Measurements from ENCODE around the gene FXYD1.
A peak's percentile ranks its signal among the peaks of the same experiment; 100 is the strongest.
"Not testable (repeated sequence)": the region's sequence is repeated elsewhere in the genome, so short reads cannot be mapped to it uniquely, and the experiment has no call there.

The FXYD1 gene

DNA sequence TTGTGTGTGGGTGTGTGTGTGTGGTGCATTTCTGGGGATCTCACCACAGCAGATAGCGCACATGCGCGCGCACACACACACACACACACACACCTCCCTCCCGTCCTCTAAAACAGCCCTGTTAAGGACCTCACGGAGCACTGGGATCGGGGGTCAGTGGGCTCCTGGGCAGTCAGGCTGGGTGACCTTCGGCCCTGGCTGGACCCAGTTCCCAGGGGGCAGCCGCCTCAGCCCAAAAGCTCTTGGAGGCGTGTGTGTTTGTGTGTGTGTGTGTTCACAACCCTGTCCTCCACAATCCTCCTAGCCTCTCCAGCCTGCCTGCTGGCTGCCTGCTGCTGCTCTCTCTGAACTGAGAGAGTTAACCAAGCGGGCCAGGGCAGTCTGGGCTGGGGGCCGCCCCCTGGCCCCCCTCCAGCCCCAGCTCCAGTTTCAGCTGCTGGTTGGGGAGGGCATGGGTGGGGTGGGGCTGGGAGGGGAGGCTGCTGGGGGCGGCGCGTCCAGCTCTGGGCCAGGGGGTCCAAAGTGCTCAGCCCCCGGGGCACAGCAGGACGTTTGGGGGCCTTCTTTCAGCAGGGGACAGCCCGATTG lies at the start of gene FXYD1:
TSS of gene FXYD1 (plus strand) at position 520 of the 588 bp plus-strand sequence. CDS start 1,256 bp downstream, outside the sequence.
- no peak for DNase-seq

DNA sequence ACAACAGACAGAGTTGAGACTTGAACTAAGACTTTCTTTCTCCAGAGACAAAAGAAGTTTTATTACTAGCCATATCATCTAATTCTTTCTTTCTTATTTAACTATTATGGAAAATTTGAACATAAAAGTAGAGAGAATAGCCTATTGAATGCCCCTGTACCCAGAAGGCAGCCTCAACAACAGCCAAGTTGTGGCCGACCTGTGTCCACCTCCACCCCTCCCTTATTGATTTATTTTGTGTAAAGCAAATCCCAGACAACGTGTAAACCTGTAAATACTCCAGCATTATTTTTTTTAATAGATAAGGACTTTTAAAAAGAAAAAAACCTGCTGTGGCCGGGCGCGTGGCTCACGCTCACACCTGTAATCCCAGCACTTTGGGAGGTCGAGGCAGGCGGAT lies 49.1 kb upstream of the FXYD1 start:
- DNase-seq, result no peak

DNA sequence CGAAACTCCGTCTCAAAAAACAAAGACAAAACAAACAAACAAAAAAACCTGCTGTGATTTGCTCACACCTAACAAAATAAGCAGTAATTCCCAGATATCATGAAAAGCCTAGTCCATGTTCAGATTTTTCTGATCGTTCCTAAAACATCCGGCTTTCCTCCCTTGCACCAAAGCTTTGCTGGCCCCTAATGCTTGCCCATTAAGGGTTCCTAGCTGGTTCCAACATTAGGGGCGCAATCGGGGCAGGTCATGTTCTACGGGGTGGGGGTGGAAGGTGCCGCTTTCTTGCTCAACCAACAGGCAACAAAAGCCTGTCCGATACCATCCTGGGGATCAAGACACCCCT lies 48.5 kb upstream of the FXYD1 start:
- DNase-seq, result no peak

DNA sequence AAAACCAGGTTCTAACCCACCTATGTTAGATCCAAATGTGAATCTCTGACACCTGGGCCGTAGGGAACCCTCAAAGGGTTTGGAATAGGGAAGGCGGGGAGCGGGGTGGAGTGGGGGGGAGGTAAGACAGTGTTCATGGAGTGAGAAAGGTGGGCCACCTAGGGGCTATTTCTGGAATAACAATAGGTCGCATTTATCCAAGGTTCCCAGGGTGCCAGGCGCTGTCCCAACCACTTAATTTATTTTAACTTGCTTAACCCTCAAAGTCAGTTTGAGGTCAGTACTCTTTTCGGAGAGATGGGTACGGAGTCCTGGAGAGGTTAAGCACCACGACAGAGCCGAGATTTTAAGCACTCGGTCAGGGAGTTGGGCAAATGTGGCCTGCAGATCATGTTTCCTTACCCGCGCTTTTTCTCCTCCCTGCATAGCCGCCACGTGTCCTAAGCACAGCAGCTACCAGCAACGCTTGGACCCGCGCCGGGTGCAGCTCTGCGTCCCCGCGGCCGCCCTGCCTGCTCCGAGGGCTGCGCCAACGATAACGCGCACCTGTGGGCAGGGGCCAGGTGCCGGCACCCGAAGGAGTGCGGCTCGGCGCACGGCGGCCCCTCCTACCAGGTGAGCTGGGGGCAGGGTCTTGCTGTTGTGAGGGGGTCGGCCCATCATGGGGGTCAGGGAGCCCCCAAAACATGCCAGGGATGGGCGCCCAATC lies 48.0 kb upstream of the FXYD1 start:
- peak; percentile 70 for DNase-seq

DNA sequence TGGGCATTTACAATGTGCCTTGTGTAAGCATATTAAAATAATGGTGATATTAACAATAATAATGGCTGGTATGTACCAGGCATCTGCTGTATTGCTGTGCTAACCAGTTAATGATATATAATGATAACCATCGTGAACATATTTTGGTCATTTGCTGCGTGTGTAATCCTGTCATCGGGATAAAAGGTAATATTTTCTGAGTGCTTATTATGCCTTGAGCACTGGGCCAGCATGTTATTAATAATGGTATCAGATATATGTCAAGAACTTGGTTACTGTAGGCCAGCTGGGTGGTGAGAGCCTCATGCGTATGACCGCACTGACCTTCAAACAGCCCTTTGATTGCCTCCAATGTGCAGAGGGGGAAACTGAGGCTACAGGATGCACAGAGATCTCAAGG lies 45.2 kb upstream of the FXYD1 start:
- DNase-seq, result no peak

DNA sequence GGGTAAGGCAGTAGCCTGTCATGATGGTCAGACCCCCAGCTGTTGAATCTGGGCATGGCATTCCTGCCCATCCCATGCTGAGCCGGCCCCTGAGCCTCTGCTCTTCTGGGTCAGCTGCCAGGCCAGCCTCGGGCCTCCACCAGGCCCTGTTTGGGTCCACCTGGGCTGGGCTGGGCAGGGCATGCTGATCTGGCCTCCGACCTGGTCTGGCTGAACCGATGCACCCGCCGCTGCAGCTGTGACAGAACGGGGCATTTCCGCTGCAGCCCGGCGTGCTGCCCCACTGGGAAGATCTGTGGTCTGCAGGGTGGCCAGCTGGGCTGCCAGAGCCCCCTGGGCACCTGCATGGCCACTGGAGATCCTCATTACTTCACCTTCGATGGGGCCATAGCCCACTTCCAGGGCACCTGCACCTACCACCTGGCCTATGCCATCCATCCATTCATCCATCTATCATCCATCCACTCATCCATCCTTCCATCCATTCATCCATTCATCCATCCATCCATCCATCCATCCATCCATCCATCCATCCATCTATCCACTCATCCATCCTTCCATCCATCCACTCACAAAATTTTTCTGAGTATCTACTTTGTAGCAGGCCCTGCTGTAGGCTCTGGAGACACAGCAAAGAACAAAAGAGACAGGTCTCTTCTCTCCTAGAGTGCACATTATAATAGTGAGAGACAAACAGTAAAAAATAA lies 44.5 kb upstream of the FXYD1 start:
- no peak for DNase-seq

DNA sequence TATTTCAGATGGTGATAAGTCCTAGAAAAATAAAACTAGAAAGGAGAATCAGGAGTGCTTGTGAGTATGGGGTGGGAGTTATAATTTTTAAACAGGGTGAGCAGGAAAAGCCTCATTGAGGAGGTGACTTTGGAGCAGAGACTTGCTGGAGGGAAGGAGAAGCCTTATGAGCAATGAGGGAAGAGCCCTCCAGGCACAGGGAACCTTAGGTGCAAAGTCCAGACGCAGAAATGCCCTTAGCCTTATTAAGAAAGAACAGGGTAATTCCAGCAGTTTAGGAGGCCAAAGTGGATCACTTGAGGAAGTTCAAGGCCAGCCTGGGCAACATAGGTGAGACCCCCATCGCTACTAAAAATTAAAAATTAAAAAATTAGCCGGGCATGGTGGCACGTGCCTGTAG lies 44.0 kb upstream of the FXYD1 start:
- no peak for DNase-seq

DNA sequence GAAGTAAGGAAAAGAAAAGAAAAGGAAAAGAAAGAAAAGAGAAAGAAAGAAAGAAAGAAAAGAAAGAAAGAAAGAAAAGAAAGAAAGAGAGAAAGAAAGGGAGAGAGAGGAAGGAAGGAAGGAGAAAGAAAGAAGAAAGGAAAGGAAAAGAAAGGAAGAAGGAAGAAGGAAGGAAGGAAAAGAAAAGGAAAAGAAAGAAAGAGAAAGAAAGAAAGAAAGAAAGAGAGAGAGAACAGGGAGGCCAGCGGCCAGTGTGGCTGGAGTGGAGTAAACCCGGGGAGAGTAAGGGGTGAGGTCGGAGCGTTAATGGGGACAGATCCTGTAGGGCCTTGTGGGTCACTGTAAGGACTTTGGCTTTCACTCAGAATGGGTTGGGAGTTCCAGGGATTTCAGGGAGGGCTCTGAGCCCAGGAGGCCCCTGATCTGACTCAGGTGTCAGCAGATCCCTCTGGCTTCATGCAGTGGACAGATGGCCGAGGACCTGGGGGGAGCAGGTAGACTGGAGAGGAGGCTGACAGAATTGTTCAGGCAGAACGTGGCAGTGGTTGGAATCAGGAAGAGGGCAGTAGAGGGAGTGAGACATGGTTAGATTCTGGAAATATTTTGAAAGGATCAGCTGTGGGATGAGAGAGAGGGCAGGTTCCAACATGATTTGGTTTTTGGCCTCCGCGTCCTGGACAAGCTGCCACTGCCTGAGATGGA lies 42.8 kb upstream of the FXYD1 start:
- DNase-seq, result no peak

DNA sequence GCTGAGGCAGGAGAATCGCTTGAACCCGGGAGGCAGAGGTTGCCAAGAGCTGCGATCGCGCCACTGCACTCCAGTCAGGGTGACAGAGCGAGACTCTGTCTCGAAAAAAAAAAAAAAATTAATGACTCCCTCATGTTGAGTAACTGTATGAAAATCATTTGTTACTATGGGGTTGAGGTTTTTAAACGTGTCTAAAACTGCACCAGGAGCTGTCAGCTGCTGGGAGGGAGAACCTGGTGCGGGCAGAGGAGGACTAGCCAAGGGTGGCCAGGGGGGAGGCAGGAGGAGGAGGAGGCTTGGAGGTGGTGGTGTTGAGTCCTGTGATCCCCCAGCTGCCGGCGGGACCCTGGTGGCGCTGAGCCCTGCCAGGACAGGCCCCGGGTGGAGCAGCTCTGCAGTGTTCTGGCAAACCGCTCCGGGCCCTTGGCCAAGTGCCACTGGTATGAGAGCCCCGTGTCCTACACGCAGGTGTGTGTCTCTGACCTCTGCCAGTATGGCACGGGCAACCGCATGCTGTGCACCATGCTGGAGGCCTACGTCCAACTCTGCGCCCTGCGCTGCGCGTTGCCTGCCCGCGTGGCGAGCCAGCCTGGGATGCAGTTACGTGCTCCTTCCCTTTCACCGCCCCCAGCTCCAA lies 40.1 kb upstream of the FXYD1 start:
- no peak for DNase-seq

DNA sequence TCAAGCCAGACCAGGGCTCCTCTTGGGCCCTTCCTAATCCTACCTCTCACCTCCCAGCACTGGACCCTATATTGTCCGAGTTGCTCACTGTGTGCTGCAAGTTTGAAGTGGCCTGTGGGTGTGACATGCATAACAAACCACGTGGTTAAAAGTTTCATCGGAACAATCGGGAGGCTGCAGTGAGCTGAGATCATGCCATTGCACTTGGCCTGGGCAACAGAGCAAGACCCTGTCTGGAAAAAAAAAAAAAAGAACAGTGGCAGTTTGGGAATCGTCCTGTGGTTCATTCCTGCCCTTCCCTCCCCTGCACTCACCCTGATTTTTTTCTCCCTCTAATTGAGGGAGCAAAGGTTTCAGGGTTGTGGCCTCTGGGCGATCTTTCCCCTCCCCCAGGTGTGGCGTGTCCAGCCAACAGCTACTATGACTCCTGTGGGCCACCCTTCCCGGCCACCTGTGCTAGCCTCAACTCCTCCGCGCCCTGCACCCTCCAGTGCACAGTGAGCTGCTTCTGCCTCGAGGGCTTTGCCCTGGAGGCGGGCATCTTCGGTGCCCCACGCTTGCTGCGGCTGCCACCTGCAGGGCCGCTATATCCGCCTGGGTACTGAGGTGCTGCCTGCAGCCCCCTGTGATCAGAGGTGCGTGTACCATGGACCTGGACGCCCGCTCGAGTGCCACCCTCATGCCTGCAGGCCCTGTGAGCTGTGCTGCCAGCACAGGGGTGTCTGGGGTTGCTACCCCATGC lies 39.3 kb upstream of the FXYD1 start:
- DNase-seq, result no peak

DNA sequence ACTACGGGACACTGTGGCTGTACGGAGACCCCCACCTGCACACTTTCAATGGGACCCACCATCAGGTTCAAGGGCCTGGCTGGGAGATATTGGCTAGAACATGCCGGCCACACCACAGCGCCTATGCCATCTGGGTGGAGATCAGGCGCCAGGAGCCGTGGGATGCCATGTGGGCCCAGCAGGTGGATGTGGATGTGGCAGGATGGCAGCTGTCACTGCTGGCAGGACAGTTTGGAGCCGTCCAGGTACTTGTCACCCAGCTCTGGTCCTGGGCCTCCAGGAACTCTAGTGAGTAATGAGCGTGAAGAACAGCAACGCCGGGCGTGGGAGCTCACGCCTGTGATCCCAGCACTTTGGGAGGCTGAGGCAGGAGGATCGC lies 38.7 kb upstream of the FXYD1 start:
- DNase-seq, result no peak

DNA sequence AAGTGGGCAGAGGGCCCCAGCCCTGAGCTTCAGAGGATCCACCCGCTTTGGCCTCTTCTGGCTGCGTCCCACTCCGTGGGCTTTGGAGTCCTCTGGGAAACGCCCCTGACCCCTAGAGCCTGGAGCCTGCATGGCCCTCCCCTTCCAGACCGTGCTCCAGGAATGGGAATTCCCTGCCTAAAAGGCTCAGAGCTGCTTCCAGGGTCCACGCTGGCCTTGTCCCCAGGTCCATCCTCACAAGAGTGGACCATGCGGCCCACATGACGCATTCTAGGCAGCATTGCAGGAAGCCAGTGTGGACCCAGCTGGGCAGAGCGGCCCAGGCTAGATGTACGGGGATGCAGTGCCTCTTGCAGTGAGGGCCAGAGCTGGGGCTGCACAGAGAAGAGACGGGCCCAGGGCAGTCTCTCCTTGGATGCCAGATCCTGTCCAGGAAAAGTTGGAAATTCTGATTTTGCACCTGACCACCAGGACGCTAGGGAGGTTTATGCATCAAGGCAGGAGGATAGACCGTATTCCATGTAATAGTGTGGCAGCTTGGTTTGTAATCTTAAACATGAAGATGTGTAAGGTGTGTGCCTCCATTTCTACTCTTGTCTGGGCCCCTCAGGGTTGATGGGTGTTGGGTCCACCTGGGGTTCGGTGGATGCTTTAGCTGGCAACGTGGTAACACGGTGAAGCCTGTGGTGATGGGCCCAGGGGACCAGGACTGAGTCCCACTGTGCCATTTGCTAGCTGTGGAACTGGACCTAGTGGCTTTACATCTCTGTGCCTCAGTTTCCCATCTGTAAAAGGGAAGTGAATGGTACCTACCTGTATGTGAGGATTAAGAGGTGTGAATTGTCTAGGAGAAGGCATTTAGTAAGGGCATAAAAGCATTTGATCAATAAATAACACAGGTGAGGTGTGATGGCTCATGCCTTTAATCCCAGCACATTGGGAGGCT lies 37.8 kb upstream of the FXYD1 start:
- no peak for DNase-seq

DNA sequence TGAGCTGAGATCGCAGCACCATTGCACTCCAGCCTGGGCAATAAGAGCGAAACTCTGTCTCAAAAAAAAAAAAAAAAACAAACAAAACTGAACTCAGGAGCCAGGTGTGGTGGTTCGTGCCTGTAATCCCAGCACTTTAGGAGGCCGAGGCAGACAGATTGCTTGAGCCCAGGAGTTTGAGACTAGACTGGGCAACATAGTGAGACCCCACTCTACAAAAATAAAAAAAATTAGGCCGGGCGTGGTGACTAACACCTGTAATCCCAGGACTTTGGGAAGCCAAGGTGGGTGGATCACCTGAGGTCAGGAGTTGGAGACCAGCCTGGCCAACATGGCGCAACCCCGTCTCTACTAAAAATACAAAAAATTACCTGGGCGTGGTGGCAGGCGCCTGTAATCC lies 36.7 kb upstream of the FXYD1 start:
- DNase-seq, result not testable (repeated sequence)

DNA sequence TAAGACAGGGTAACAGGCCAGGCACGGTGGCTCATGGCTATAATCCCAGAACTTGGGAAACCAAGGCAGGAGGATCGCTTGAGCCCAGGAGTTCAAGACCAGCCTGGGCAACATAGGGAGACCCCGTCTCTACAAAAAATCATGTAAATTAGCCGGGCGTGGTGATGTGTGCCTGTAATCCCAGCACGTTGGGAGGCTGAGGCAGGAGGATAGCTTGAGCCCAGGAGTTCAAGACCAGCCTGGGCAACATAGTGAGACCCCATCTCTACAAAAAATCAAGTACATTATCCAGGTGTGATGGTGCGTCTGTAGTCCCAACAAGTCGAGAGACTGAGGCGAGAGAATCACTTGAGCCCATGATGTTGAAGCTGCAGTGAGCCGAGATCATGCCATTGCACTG lies 35.0 kb upstream of the FXYD1 start:
- DNase-seq, result not testable (repeated sequence)

DNA sequence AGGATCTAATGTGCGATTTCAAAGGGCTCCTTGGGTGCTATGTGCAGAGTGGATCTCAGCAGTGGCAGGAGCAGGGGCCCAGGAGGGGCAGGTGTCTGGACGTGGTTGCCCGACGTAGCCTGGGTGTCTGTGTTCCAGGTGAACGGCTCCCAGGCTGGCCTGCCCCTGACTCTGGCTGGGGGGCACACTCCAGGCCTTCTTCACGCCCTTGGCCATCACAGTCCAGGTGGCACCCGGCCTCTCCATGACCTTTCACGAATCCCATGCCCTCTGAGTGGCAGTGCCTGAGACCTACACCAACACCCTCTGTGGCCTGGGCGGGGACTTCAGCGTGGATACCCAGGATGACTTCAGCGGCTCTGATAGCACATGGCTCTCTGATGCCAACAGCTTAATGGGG lies 34.3 kb upstream of the FXYD1 start:
- DNase-seq, result no peak

DNA sequence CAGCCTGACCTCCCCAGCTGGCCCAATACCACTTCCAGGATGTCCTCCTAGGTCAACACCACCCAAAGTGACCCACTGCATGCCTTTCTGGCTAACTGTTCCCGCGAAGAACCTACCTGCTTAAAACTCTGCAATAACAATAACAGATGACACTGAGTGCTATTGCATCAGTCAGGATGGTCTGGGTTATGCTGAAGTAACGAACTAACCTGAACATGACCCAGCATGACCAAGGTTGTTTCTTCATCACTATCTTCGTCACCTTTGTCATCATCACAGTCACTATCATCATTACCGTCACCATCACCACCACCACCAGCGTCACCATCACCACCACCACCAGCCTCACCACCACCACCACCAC lies 33.6 kb upstream of the FXYD1 start:
- DNase-seq, result no peak

DNA sequence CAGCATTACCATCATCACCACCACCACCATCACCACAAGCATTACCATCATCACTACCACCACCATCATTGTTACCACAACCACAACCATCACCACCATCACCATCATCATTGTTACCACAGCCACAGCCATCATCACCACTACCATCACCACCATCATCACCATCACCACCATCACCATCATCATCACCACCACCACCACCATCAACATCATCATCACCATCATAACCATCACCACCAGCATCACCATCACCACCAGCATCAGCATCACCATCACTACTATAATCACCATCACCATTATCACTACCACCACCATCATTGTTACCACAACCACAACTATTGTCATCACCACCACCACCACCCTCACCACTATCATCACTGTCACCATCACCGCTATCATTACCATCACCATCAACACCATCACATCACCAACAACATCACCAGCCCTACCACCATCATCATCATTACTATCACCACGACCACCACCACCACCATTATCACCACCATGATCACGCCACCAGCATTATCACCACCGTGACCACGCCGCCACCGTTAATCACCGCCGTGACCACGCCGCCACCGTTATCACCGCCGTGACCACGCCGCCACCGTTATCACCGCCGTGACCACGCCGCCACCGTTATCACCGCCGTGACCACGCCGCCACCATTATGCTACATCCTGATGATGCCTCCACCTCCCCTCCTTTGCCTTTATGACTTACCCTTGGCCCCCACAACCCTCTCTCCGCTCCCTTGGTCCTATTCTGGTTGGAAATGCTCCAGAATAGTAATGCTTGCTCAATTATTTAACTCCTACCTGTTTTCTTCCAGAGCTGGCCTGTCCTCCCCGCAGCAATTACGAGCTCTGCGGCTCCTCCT lies 33.0 kb upstream of the FXYD1 start:
- no peak for DNase-seq

DNA sequence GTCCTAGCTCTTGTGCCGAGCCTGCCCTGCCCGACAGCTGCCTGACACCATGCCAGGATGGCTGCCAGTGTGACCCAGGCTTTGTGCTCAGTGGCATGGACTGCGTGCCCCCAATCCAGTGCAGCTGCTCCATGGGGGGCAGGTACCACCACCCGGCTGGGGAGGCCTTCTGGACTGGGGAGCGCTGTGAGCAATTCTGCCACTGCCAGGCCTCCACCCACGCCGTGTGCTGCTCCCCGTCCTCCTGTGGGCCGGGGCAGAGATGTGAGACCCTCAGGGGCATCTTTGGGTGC lies 32.4 kb upstream of the FXYD1 start:
- DNase-seq, result no peak

DNA sequence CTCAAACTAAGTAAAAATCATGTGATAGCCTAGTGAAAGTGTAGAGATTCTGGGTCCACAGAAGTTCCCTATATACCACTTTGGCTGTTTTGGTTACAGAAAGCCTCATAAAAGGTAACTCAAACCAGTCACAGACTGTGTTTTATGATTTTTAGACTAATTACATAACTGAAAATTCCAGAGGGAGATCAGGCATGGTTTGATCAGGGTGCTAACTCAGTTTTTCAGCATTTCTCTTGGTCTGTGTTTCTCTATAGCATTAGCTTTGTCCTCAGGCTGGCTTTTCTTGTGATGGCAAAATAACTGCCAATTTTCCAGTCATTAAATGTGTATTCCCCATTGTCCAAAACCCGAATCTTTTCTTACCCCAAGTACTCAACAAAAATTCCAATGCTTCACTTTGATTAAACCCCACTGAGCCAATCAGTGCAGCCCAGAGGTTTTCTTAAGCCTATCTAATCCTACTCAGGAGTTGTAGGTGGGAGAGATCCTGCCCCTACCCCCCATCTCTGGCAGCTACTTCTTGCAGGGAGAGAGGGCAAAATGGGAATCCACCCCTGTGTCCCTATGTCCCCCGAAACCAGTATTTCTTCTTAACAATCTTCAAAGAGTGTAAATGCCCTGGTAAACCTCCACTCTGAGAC lies 31.6 kb upstream of the FXYD1 start:
- no peak for DNase-seq

DNA sequence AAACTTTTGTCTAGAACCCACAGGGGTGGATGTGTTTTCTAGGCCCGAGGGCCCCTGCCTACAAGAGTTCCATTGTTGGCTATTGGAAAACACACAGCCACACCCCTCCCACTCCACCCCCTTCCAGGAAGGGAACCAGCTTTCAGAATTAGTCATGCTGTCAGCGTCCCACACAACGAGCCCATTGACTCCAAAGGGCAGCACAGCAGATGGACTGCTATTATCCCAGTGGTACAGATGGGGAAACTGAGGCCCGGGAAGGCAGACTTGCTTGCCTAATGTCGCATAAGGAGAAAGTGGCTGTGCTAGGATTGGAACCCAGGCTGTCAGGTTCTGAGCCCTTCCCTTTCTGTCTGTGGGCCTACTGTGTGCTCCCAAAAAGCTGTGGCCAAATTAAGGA lies 31.1 kb upstream of the FXYD1 start:
- DNase-seq, result peak; percentile 92
